HepG2 (cell line): ENCODE results near the gene HSF4. TPM values are rescaled to one million over a fixed set of nuclear protein-coding genes. Genes with fewer than 3 reads are reported as not detected.

Source experiments
- ARHGAP35 ChIP-seq: sonication (generic); formaldehyde crosslinking; IDR thresholded peaks from 2 replicates; pipeline ENCODE4 v1.9.0; 2022; ENCODE audit warnings: mild to moderate bottlenecking, inconsistent platforms, moderate library complexity, missing genetic modification reagents, borderline replicate concordance
- CTCF ChIP-seq: sonication (generic); formaldehyde crosslinking; IDR thresholded peaks from 2 replicates; pipeline ENCODE4 v1.5.0; 2020; ENCODE audit warnings: mild to moderate bottlenecking, missing genetic modification reagents, moderate library complexity
- ELF4 ChIP-seq: sonication (generic); formaldehyde crosslinking; IDR thresholded peaks from 2 replicates; pipeline ENCODE4 v1.5.0; 2020; ENCODE audit warnings: missing genetic modification reagents, mild to moderate bottlenecking, moderate library complexity, borderline replicate concordance
- ESRRA ChIP-seq: sonication (generic); formaldehyde crosslinking; IDR thresholded peaks from 2 replicates; pipeline ENCODE4 v1.5.1; 2020; ENCODE audit warnings: mild to moderate bottlenecking, low read depth, missing genetic modification reagents
- FIP1L1 ChIP-seq: fragments of 200-400 bp; formaldehyde crosslinking; IDR thresholded peaks from 2 replicates; pipeline ENCODE4 v1.6.1; 2018; ENCODE audit warnings: low read depth, mild to moderate bottlenecking, low read length, moderate library complexity, borderline replicate concordance; ENCODE audit not compliant: insufficient read depth
- FOXJ3 ChIP-seq: sonication (generic); formaldehyde crosslinking; IDR thresholded peaks from 2 replicates; pipeline ENCODE4 v1.4.0; 2020; ENCODE audit warnings: missing genetic modification reagents, mild to moderate bottlenecking, borderline replicate concordance
- HNF4G ChIP-seq, 2 experiments: sonication (generic) in 1 of 2; formaldehyde crosslinking in 1 of 2; IDR thresholded peaks; 2 replicates each; pipeline versions ENCODE4 v1.4.0 to v1.6.1; 2011 to 2020; ENCODE audit warnings: borderline replicate concordance in 2 of 2, low read depth in 2 of 2, mild to moderate bottlenecking in 2 of 2, low read length in 1 of 2, missing genetic modification reagents in 1 of 2, moderate library complexity in 1 of 2
- MIER2 ChIP-seq: IDR thresholded peaks from 2 replicates; pipeline ENCODE4 v1.6.1; 2016; ENCODE audit warnings: missing biosample characterization, missing genetic modification reagents
- NR3C1 ChIP-seq: sonication (generic); formaldehyde crosslinking; IDR thresholded peaks from 2 replicates; pipeline ENCODE4 v1.4.0; 2020; ENCODE audit warnings: missing genetic modification reagents
- PATZ1 ChIP-seq: sonication (generic); formaldehyde crosslinking; IDR thresholded peaks from 2 replicates; pipeline ENCODE4 v1.4.0; 2020; ENCODE audit warnings: missing genetic modification reagents
- PHF5A ChIP-seq: IDR thresholded peaks from one replicate; pipeline ENCODE4 v1.6.1; 2018; ENCODE audit warnings: low read depth, missing genetic modification reagents; ENCODE audit not compliant: unreplicated experiment
- THYN1 ChIP-seq: sonication (generic); formaldehyde crosslinking; IDR thresholded peaks from 2 replicates; pipeline ENCODE4 v1.8.1; 2023; ENCODE audit warnings: low read depth, mild to moderate bottlenecking, moderate library complexity, missing genetic modification reagents, borderline replicate concordance
- TOPORS ChIP-seq: sonication (generic); formaldehyde crosslinking; IDR thresholded peaks from 2 replicates; pipeline ENCODE4 v1.8.0; 2023; ENCODE audit warnings: mild to moderate bottlenecking, missing genetic modification reagents
- ZFP82 ChIP-seq: sonication (generic); formaldehyde crosslinking; IDR thresholded peaks from 2 replicates; pipeline ENCODE4 v1.5.1; 2020; ENCODE audit warnings: mild to moderate bottlenecking, missing genetic modification reagents, borderline replicate concordance
- ZNF12 ChIP-seq: sonication (generic); formaldehyde crosslinking; IDR thresholded peaks from 2 replicates; pipeline ENCODE4 v1.5.0; 2020; ENCODE audit warnings: missing genetic modification reagents
- ZNF124 ChIP-seq: sonication (generic); formaldehyde crosslinking; IDR thresholded peaks from 2 replicates; pipeline ENCODE4 v1.4.0; 2020; ENCODE audit warnings: missing genetic modification reagents
- ZNF224 ChIP-seq: sonication (generic); formaldehyde crosslinking; IDR thresholded peaks from 2 replicates; pipeline ENCODE4 v1.5.0; 2020; ENCODE audit warnings: mild to moderate bottlenecking, missing genetic modification reagents
- ZNF235 ChIP-seq: sonication (generic); formaldehyde crosslinking; IDR thresholded peaks from 2 replicates; pipeline ENCODE4 v1.8.1; 2023; ENCODE audit warnings: mild to moderate bottlenecking, missing genetic modification reagents, borderline replicate concordance
- ZNF556 ChIP-seq: sonication (generic); formaldehyde crosslinking; IDR thresholded peaks from 2 replicates; pipeline ENCODE4 v1.4.0; 2020; ENCODE audit warnings: mild to moderate bottlenecking, missing genetic modification reagents, borderline replicate concordance
- ZNF776 ChIP-seq: sonication (generic); formaldehyde crosslinking; IDR thresholded peaks from 2 replicates; pipeline ENCODE4 v1.4.0; 2020; ENCODE audit warnings: mild to moderate bottlenecking, missing genetic modification reagents
- polyA plus RNA-seq, 8 experiments: library from polyadenylated mRNA; depleted of rRNA in 3 of 8; stranded (reverse) in 7 of 8; unstranded in 1 of 8; fragments of >200 nt; fragmentation: Illumina TruSeq in 4 of 8; extraction: Trizol in 4 of 8; gene quantifications; 2 replicates each; pipeline versions ENCODE4 v1.2.1 to v1.2.3, GENCODE V29; 2011 to 2016; ENCODE audit warnings: low read depth in 4 of 8, missing spikeins in 1 of 8, mixed read lengths in 1 of 8; ENCODE audit not compliant: insufficient read depth in 1 of 8
- total RNA-seq, 5 experiments: library from RNA; depleted of rRNA; stranded (reverse); fragments of >200 nt; fragmentation: Illumina TruSeq; extraction: Trizol; gene quantifications; 2 replicates each; pipeline ENCODE4 v1.2.3, GENCODE V29; 2016; ENCODE audit warnings: low read depth in 1 of 5
- TF ChIP-seq, protein P1 (sequence below): sonication (generic); formaldehyde crosslinking; IDR thresholded peaks from 2 replicates; pipeline ENCODE4 v1.5.0; 2020; ENCODE audit warnings: missing genetic modification reagents

The HSF4 gene
- total and polyA plus RNA-seq, 2 of the 13 experiments (the other 11 are each of a cell fraction or from before 2014, with no cell fraction given) = 3.5 to 16.9 TPM

DNA sequence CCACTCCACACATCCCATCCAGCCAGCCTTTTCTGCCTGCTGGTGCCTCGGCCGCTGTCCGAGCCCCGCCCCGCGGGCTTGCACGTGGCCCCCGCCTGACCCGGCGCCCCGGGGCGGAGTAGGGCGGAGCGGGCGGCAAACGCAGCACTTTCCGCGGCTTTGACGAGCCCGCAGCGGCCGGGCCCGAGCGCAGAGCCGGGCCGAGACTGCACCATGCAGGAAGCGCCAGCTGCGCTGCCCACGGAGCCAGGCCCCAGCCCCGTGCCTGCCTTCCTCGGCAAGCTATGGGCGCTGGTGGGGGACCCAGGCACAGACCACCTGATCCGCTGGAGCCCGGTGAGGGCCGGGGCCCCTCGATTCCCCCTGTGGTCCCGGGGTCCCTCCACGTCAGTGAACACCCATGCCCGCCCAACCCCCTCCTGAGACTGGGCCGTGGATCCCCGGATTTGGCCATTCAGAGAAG lies at the start of gene HSF4 (continued):
- TF ChIP-seq ZNF224 (no peak), CTCF (CRISPR knock-in tag) (peak; percentile 28; the same call in 1 of the 2 replicates), TOPORS (CRISPR knock-in tag) (peak; percentile 94), FOXJ3 (CRISPR knock-in tag) (no peak), PATZ1 (CRISPR knock-in tag) (peak; percentile 92), HNF4G (IDR thresholded peaks at IDR 0.05; ENCODE audit: borderline replicate concordance, low read depth, low read length) (no peak), HNF4G (CRISPR knock-in tag; IDR thresholded peaks at IDR 0.05; ENCODE audit: borderline replicate concordance, low read depth) (peak; percentile 70; the same call in 1 of the 2 replicates), ELF4 (CRISPR knock-in tag) (no peak), MIER2 (CRISPR knock-in tag) (peak; percentile 61; the same call in 1 of the 2 replicates), FIP1L1 (no peak), PHF5A (CRISPR knock-in tag) (peak; percentile 84), ZNF556 (CRISPR knock-in tag) (no peak), NR3C1 (CRISPR knock-in tag) (no peak), ZNF12 (CRISPR knock-in tag) (no peak), ZNF124 (CRISPR knock-in tag) (peak; percentile 81), ESRRA (CRISPR knock-in tag) (no peak), THYN1 (CRISPR knock-in tag) (no peak), ZFP82 (CRISPR knock-in tag) (peak; percentile 62; the same call in 1 of the 2 replicates), ZNF235 (peak; percentile 83), ARHGAP35 (peak; percentile 95), ZNF776 (CRISPR knock-in tag) (peak; percentile 86)
- TF ChIP-seq, protein P1, sequence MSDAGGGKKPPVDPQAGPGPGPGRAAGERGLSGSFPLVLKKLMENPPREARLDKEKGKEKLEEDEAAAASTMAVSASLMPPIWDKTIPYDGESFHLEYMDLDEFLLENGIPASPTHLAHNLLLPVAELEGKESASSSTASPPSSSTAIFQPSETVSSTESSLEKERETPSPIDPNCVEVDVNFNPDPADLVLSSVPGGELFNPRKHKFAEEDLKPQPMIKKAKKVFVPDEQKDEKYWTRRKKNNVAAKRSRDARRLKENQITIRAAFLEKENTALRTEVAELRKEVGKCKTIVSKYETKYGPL (CRISPR knock-in tag) = peak; percentile 60; the same call in 1 of the 2 replicates
